SH-SY5Y (cell line): Measurements from ENCODE around the gene FAM174B.

Source experiments
- GATA2 ChIP-seq: IDR thresholded peaks from 2 replicates; pipeline ENCODE4 v1.6.1; 2011; ENCODE audit warnings: mild to moderate bottlenecking, low read depth, low read length
- GATA3 ChIP-seq: IDR thresholded peaks from 2 replicates; pipeline ENCODE4 v1.6.1; 2011; ENCODE audit warnings: low read depth, mild to moderate bottlenecking, low read length, moderate library complexity

DNA sequence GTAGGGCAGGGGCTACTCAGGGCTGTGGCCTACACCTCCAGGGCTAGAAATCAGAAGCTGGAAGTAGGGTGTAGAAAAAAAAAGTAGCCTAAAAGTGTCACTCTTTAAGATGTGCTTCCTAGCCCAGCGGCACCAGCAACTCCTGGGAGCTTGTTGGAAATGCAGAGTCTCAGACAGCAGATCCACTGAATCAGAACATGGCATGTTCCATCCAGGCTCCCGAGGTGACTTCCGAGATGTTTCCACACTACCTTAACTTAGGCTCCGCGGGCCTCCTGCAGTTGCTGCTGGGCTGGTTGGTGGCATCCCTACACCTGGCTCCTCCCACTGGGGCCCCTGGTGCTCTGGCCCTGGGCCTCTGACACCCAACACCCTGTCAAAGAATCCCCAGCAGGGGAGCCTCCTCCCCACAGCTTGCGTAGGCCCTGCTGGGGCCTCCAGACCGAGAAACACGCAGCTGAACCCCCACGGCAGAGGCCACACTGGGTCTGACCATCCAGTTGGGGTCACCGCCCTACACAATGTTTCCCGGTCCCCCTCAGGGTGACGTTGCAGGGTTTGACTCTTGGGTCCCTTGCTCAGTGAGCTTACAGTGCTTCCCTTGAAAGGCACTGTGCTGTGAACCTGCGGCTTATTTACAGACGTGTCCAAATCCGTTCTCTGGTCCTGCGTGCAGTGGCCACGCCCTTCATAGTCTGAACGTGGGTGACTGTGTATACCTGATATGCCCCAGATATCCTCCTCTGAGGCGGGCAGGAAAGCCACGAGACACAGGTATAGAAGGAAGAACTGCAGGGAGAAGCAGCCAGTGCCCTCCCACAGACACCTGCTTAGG, 46.5 kb downstream of the FAM174B start:
- TF ChIP-seq GATA3 (no peak), GATA2 (no peak)
